ENCODE measurements around the gene PNPLA1. TPM values are rescaled to one million over a fixed set of nuclear protein-coding genes. Genes with fewer than 3 reads are reported as not detected.

PNPLA1 gene
- total RNA-seq, 2 donors from 2014 or later, result not detected

DNA sequence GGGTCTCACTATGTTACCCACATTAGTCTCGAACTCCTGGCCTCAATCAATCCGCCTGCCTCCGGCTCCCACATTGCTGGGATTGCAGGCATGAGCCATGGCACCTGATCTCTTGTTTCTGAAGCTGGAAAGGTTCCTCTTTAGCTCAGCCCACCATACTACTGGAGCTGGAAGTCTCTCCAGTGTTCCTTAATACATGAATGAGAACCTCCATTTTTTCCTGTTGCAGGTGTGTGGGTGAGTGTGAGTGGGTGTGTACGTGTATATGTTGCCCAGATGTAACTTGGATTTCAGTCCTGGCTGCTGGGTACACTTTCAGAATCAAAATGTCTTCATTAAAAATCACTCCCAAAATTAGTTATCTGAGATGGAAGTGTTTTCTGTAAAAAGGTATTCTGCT is 11.1 kb downstream of the PNPLA1 start:
- TF ChIP-seq, protein P1, sequence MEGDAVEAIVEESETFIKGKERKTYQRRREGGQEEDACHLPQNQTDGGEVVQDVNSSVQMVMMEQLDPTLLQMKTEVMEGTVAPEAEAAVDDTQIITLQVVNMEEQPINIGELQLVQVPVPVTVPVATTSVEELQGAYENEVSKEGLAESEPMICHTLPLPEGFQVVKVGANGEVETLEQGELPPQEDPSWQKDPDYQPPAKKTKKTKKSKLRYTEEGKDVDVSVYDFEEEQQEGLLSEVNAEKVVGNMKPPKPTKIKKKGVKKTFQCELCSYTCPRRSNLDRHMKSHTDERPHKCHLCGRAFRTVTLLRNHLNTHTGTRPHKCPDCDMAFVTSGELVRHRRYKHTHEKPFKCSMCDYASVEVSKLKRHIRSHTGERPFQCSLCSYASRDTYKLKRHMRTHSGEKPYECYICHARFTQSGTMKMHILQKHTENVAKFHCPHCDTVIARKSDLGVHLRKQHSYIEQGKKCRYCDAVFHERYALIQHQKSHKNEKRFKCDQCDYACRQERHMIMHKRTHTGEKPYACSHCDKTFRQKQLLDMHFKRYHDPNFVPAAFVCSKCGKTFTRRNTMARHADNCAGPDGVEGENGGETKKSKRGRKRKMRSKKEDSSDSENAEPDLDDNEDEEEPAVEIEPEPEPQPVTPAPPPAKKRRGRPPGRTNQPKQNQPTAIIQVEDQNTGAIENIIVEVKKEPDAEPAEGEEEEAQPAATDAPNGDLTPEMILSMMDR (conservative IDR thresholded peaks at IDR 0.05), result no peak
- H3K9me3 Mint-ChIP-seq, result no peaks in the 10 kb centered on the region
- H3K4me3 ChIP-seq (ENCODE audit: low read length), result no peak overlapping the region
- WGBS, 2 experiments (ENCODE audit: insufficient coverage in 1 of 2, insufficient read length in 1 of 2), result 86 to 96% methylated on average over 3 to 4 of the region's 4 CpGs
- H3K27ac ChIP-seq (ENCODE audit: low read depth, low read length), result no peak overlapping the region
- peaks cover 6% of the 10 kb centered on the region for H3K4me1 Mint-ChIP-seq
- H3K36me3 Mint-ChIP-seq (ENCODE audit: low read depth), result no peaks in the 10 kb centered on the region
- no peaks in the 10 kb centered on the region for H3K9me3 ChIP-seq (ENCODE audit: control insufficient read depth, low read length)
- no peak for DNase-seq
- H3K4me1 ChIP-seq (ENCODE audit: control insufficient read depth, insufficient read depth, low read length), result peaks cover 3% of the 10 kb centered on the region
- H3K27me3 Mint-ChIP-seq (ENCODE audit: insufficient read depth), result peaks cover 9% of the 10 kb centered on the region
- no peaks in the 10 kb centered on the region for H3K36me3 ChIP-seq (ENCODE audit: control insufficient read depth, insufficient read depth, low read length)
- H3K27me3 ChIP-seq (ENCODE audit: control insufficient read depth, insufficient read depth, low read length, poor library complexity, severe bottlenecking), result no peaks in the 10 kb centered on the region
- no peak overlapping the region for H3K4me3 Mint-ChIP-seq
- no peak overlapping the region for H3K27ac Mint-ChIP-seq
- H3K9ac ChIP-seq (ENCODE audit: extremely low read depth, low read length, poor library complexity, severe bottlenecking), result no peak overlapping the region

DNA sequence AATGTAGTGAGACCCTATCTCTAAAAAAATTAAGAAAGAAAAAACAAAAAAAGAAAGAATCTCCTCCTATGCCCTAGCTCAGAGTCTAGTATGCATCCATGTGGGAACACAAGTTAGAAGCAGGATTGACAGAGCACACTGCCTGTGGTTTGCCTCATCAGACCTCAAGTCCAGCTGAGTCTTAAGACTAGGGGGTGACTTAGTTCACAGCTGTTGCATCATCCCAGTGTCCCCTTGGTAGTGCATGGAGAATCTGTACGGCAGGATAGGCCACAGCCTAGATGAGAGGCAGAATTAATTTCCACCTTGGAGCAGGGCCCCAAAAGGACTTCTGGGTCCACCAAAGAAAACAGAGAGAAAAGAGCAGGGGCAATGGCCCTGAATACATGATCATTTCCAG is 13.7 kb downstream of the PNPLA1 start:
- Histone ChIP-seq H3K27ac (ENCODE audit: low read depth, low read length) (no peak overlapping the region), H3K4me1 (ENCODE audit: control insufficient read depth, insufficient read depth, low read length) (peaks cover 8% of the 10 kb centered on the region), H3K4me3 (ENCODE audit: low read length) (no peak overlapping the region), H3K36me3 (ENCODE audit: control insufficient read depth, insufficient read depth, low read length) (no peaks in the 10 kb centered on the region), H3K9me3 (ENCODE audit: control insufficient read depth, low read length) (no peaks in the 10 kb centered on the region), H3K27me3 (ENCODE audit: control insufficient read depth, insufficient read depth, low read length, poor library complexity, severe bottlenecking) (no peaks in the 10 kb centered on the region), H3K9ac (ENCODE audit: extremely low read depth, low read length, poor library complexity, severe bottlenecking) (no peak overlapping the region)
- Mint-ChIP-seq H3K36me3 (ENCODE audit: low read depth) (no peaks in the 10 kb centered on the region), H3K27ac (no peak overlapping the region), H3K4me3 (no peak overlapping the region), H3K9me3 (no peaks in the 10 kb centered on the region), H3K27me3 (ENCODE audit: insufficient read depth) (peaks cover 9% of the 10 kb centered on the region), H3K4me1 (peaks cover 12% of the 10 kb centered on the region)
- WGBS, 2 experiments (ENCODE audit: insufficient coverage in 1 of 2, insufficient read length in 1 of 2), result 91 to 100% methylated on average over 1 of the region's 1 CpG
- DNase-seq, result no peak
- TF ChIP-seq, protein P1 (conservative IDR thresholded peaks at IDR 0.05), result no peak

DNA sequence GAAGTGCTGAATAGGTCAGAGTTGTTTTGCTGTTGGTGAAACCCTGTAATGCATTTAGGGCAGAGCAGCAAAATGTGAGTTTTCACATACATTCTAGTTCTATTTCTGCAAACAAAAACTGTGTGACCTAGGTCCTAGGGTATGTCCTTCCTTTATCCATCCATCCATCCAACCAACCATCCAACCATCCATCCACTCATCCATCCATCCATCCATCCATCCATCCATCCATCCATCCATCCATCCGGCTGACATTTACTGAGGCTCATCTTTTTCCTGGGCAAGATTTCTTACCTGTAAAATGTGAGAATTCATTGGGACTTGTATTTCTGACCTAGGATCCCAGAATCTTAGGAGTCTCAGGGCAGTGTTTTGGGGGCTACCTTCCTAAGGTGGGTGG is 14.5 kb downstream of the PNPLA1 start:
- H3K27ac ChIP-seq (ENCODE audit: low read depth, low read length), result no peak overlapping the region
- no peaks in the 10 kb centered on the region for H3K9me3 ChIP-seq (ENCODE audit: control insufficient read depth, low read length)
- no peaks in the 10 kb centered on the region for H3K27me3 ChIP-seq (ENCODE audit: control insufficient read depth, insufficient read depth, low read length, poor library complexity, severe bottlenecking)
- 89% methylated on average over 1 of the region's 1 CpG; no CpG with 5 or more reads in 1 of the 2 experiments for WGBS, 2 experiments (ENCODE audit: insufficient coverage in 1 of 2, insufficient read length in 1 of 2)
- H3K36me3 Mint-ChIP-seq (ENCODE audit: low read depth), result no peaks in the 10 kb centered on the region
- H3K4me3 ChIP-seq (ENCODE audit: low read length), result no peak overlapping the region
- no peak overlapping the region for H3K27ac Mint-ChIP-seq
- no peak overlapping the region for H3K4me3 Mint-ChIP-seq
- H3K4me1 ChIP-seq (ENCODE audit: control insufficient read depth, insufficient read depth, low read length), result peaks cover 15% of the 10 kb centered on the region
- TF ChIP-seq, protein P1 (conservative IDR thresholded peaks at IDR 0.05), result no peak
- peaks cover 9% of the 10 kb centered on the region for H3K27me3 Mint-ChIP-seq (ENCODE audit: insufficient read depth)
- no peak for DNase-seq
- H3K36me3 ChIP-seq (ENCODE audit: control insufficient read depth, insufficient read depth, low read length), result no peaks in the 10 kb centered on the region
- H3K9me3 Mint-ChIP-seq, result no peaks in the 10 kb centered on the region
- H3K9ac ChIP-seq (ENCODE audit: extremely low read depth, low read length, poor library complexity, severe bottlenecking), result no peak overlapping the region
- peaks cover 17% of the 10 kb centered on the region for H3K4me1 Mint-ChIP-seq

Measured in endodermal cell (in vitro differentiated cells).